Esophagus muscularis mucosa (tissue), 4 donors: ENCODE results near the gene DOK6. TPM values are rescaled to one million over a fixed set of nuclear protein-coding genes. Genes with fewer than 3 reads are reported as not detected.

Source experiments
- DNase-seq: peaks from one replicate; pipeline ENCODE4 v3.0.0-alpha.2; 2017; ENCODE audit errors: extremely low spot score
- H3K27ac ChIP-seq, 4 donors: fragments of 200-600 bp; sonication (generic); replicated peaks in 1 of 4; 1 replicate in 3 of 4; 2 replicates in 1 of 4; pipeline ENCODE4 v1.5.1; 2016 to 2019; ENCODE audit warnings: mild to moderate bottlenecking in 1 of 4
- H3K27me3 ChIP-seq, 4 donors: fragments of 200-600 bp; sonication (generic); one replicate each; pipeline versions ENCODE4 v1.5.1 to v1.6.0; 2016 to 2019
- H3K36me3 ChIP-seq, 4 donors: fragments of 200-600 bp; sonication (generic); one replicate each; pipeline ENCODE4 v1.5.1; 2016 to 2019
- H3K4me1 ChIP-seq, 4 donors: fragments of 200-600 bp; sonication (generic); one replicate each; pipeline ENCODE4 v1.5.1; 2016 to 2019
- H3K4me3 ChIP-seq, 4 donors: fragments of 200-600 bp; sonication (generic); 1 replicate in 2 of 4; 2 replicates in 2 of 4; pipeline ENCODE4 v1.5.1; 2016 to 2019; ENCODE audit warnings: mild to moderate bottlenecking in 4 of 4, moderate library complexity in 1 of 4
- H3K9me3 ChIP-seq, 4 donors: fragments of 200-600 bp; sonication (generic); 1 replicate in 3 of 4; 2 replicates in 1 of 4; pipeline ENCODE4 v1.5.1; 2016 to 2019
- CTCF ChIP-seq, 3 experiments: fragments of 200-600 bp in 2 of 3; fragments of 450-650 bp in 1 of 3; sonication (generic) in 2 of 3; IDR thresholded peaks; one replicate each; pipeline ENCODE4 v1.5.1; 2017 to 2019; ENCODE audit warnings: antibody characterized with exemption in 3 of 3, mild to moderate bottlenecking in 2 of 3, moderate library complexity in 1 of 3
- EP300 ChIP-seq: sonication (generic); formaldehyde crosslinking; IDR thresholded peaks from one replicate; pipeline ENCODE4 v1.6.1; 2017; ENCODE audit warnings: antibody characterized with exemption
- POLR2A ChIP-seq: fragments of 450-650 bp; IDR thresholded peaks from one replicate; pipeline ENCODE4 v1.6.1; 2017; ENCODE audit warnings: antibody characterized with exemption, moderate library complexity, mild to moderate bottlenecking, low read depth
- POLR2AphosphoS5 ChIP-seq, 2 donors: sonication (generic); formaldehyde crosslinking; IDR thresholded peaks; one replicate each; pipeline ENCODE4 v1.6.1; 2017; ENCODE audit warnings: antibody characterized with exemption in 2 of 2
- WGBS: methylation state at CpG from one replicate; pipeline ENCODE4 v1.1.5; 2018; 5-methylcytosine and 5-hydroxymethylcytosine counted together
- intact Hi-C: fragments of 100-400 bp; cut with DNase I; formaldehyde crosslinking; loops from one replicate; pipeline ENCODE4 v1.15.1; 2023
- total RNA-seq, 4 donors: library from RNA; depleted of rRNA; stranded (reverse); fragments of >200 nt; gene quantifications; one replicate each; pipeline versions ENCODE4 v1.1.0 to v1.2.1, GENCODE V29; 2016

The DOK6 gene
- total RNA-seq, 4 donors from 2014 or later = 0.83 to 4.1 (median 1.9) TPM

- DNase-seq = no peak
- Histone ChIP-seq H3K9me3 (peaks cover 0 to 18% (median 10%) of the 10 kb centered on the region in 4 donors), H3K27me3 (no peaks in the 10 kb centered on the region), H3K4me3 (no peak overlapping the region), H3K27ac (no peak overlapping the region), H3K4me1 (no peaks in the 10 kb centered on the region), H3K36me3 (no peaks in the 10 kb centered on the region)
- WGBS = 85% methylated on average over 4 of the region's 4 CpGs
- TF ChIP-seq CTCF (IDR thresholded peaks at IDR 0.05) (no peak), POLR2A (no peak), POLR2AphosphoS5 (IDR thresholded peaks at IDR 0.05) (no peak), EP300 (no peak)
- intact Hi-C loops = no loop called here
These were observed 43.5 kb downstream of the DOK6 start for GRCh38 chr18:69444221-69444620.

- no peak overlapping the region for H3K4me3 ChIP-seq
- no peak for DNase-seq
- WGBS = 94% methylated on average over 1 of the region's 1 CpG
- H3K27me3 ChIP-seq = no peaks in the 10 kb centered on the region
- H3K9me3 ChIP-seq = peaks cover 0 to 14% (median 6%) of the 10 kb centered on the region in 4 donors
- intact Hi-C loops = no loop called here
- TF ChIP-seq EP300 = no peak
- TF ChIP-seq POLR2AphosphoS5 (IDR thresholded peaks at IDR 0.05) = no peak
- no peak for TF ChIP-seq POLR2A
- no peak for TF ChIP-seq CTCF (IDR thresholded peaks at IDR 0.05)
- H3K4me1 ChIP-seq = no peaks in the 10 kb centered on the region
- no peaks in the 10 kb centered on the region for H3K36me3 ChIP-seq
- no peak overlapping the region for H3K27ac ChIP-seq
These were observed 47.2 kb downstream of the DOK6 start for GRCh38 chr18:69447886-69448285.

- 59% methylated on average over 1 of the region's 1 CpG for WGBS
- no peak overlapping the region for H3K4me3 ChIP-seq
- no peak overlapping the region for H3K27ac ChIP-seq
- TF ChIP-seq EP300 (no peak), CTCF (IDR thresholded peaks at IDR 0.05) (no peak), POLR2A (no peak), POLR2AphosphoS5 (IDR thresholded peaks at IDR 0.05) (no peak)
- H3K27me3 ChIP-seq = no peaks in the 10 kb centered on the region
- no peaks in the 10 kb centered on the region for H3K4me1 ChIP-seq
- DNase-seq = no peak
- intact Hi-C loops = no loop called here
- H3K9me3 ChIP-seq = no peaks in the 10 kb centered on the region
- H3K36me3 ChIP-seq = no peaks in the 10 kb centered on the region
These were observed 54.4 kb downstream of the DOK6 start for GRCh38 chr18:69455125-69455524.

- Histone ChIP-seq H3K9me3 (no peaks in the 10 kb centered on the region), H3K27ac (no peak overlapping the region), H3K4me3 (no peak overlapping the region), H3K27me3 (no peaks in the 10 kb centered on the region), H3K36me3 (no peaks in the 10 kb centered on the region), H3K4me1 (no peaks in the 10 kb centered on the region)
- 87% methylated on average over 23 of the region's 27 CpGs for WGBS
- intact Hi-C loops = no loop called here
- DNase-seq = peak; percentile 62
- TF ChIP-seq EP300 (no peak), POLR2A (no peak), POLR2AphosphoS5 (IDR thresholded peaks at IDR 0.05) (no peak), CTCF (IDR thresholded peaks at IDR 0.05) (no peak)
These were observed 68.8 kb downstream of the DOK6 start for GRCh38 chr18:69469444-69469919.

GRCh38 chr18:69480460-69480859, 79.8 kb downstream of the DOK6 start:
- no peak overlapping the region for H3K27ac ChIP-seq
- no peak overlapping the region for H3K4me3 ChIP-seq
- no peaks in the 10 kb centered on the region for H3K27me3 ChIP-seq
- no peaks in the 10 kb centered on the region for H3K9me3 ChIP-seq
- H3K4me1 ChIP-seq = no peaks in the 10 kb centered on the region
- H3K36me3 ChIP-seq = no peaks in the 10 kb centered on the region
- TF ChIP-seq POLR2A (no peak), CTCF (IDR thresholded peaks at IDR 0.05) (no peak), POLR2AphosphoS5 (IDR thresholded peaks at IDR 0.05) (no peak), EP300 (no peak)
- no peak for DNase-seq
- 92% methylated on average over 5 of the region's 5 CpGs for WGBS
- intact Hi-C loops = no loop called here
